CMK (cell line): ENCODE measurements around the gene NPY5R.

Experiments used
- DNase-seq: peaks from one replicate; pipeline ENCODE4 v3.0.0-alpha.2; 2010; ENCODE audit warnings: low read depth

NPY5R gene

DNA sequence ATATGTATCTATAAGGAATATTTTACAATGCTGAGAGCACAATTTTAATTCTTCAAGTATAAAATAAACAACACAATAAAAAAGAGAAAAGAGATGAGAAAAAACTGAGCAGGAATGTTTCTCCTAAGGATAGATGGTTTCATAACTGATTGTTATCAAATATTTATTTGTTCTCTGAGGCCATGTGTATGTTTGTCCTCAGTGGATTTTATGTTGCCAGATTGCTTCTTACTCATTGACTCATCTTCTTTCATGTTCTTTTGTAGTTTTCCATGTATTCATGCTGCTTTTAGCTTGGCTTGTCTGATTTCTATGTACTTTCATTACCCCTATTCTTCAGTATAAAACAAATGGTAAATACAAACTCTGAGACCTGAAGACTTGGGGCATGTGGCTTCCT lies 41.2 kb downstream of the NPY5R start:
- no peak for DNase-seq

DNA sequence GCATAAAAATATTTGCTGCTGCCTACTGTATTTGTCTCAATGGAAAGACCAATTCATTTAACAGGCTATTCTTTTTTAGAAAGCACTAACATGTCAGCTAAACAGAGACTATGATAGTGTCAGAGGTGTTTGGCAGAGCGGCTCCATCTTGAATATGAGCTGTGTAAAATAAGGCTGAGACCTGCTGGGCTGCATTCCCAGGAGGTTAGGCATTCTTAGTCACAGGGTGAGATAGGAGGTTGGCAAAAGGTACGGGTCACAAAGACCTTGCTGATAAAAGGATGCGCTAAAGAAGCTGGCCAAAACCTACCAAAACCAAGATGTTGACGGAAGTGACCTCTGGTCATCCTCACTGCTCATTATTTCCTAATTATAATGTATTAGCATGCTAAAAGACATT lies 41.8 kb downstream of the NPY5R start:
- no peak for DNase-seq

DNA sequence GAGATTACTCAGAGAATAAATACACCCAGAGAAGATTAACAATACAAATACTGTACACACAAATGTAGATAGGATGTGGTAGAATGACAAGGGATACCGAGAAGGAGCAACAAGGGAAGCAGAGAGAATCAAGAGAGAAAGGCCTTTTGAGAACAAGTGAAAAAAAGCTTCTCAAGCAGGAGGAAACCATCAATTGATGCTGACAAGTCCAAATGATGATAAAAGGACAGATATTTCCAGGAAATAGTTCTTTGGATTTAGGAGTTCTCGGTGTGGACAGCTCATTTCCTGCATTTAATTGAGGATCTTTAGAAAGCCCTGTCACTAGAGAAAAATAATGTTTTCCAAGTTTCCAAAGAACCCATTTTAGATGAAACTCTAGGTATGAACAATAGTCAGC lies 48.1 kb downstream of the NPY5R start:
- DNase-seq, result no peak

DNA sequence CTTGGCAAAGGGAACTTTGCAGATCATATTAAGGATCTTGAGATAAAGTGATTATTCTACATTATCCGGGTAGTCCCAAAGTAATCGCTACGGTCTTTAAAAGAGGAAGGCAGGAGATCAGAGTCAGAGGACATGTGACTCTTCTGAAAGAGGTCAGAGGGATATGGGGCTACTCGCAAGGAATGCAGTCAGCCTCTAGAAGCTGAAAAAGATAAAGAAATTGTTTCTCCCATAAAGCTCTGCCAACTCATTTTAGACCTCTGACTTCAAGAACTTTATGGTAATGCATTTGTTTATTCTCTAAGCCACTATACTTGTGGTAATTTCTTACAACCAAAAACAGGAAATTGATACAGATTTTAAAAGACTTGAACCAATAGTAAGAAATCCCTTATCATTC lies 48.6 kb downstream of the NPY5R start:
- no peak for DNase-seq

DNA sequence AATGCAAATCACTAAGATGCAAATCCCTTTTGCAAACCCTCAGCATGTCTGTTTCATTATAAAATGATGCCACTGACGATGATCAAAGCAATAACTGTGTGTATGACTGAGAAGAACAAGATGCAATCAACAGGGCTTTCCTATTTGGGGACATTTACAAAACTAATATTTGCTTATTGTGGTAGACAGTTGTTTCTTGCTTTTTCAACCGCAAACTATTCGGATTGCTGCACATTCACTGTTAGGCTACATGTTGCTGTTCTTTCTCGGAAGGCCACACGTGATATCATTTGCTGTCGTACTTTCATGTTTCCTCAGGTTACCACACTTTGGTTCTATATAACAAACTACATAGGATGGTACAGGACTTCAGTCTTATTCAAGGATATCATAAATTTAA lies 49.8 kb downstream of the NPY5R start:
- DNase-seq, result no peak

DNA sequence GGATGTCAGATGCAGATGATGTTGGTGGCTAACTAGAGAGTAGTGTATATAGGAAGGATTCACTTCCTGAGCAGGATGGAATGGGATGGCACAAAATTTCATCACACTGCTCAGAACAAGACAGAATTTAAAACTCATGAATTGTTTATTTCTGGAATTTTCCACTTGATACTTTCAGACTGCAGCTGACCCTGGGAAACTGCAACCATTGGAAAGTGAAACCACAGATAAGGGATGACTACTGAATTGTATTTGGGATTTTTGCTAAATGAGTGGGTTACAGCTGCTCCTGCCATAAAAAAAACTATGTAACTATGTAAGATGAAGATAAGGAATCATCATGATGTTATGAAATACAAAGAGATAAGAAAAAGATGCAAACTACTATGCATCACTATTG lies 51.4 kb downstream of the NPY5R start:
- DNase-seq, result no peak

DNA sequence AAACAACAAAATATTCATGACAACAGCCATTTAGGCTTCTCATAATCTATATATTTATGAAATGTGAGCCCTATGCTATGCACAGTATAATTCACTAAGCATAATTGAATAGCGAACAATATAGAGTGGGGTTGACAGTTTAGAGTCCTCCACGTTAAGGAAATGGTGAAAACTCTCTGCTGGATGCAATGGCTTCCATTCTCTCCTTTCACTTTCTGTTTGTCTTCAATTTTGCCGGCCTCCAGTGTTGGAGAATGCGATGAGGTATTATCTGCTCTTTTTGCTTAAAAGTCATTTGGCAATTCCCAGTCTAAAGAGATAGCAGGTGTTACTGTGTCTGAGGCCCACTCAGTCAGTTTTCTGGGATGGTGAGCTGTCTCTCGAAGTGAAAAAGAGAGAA lies 52.1 kb downstream of the NPY5R start:
- DNase-seq, result no peak

DNA sequence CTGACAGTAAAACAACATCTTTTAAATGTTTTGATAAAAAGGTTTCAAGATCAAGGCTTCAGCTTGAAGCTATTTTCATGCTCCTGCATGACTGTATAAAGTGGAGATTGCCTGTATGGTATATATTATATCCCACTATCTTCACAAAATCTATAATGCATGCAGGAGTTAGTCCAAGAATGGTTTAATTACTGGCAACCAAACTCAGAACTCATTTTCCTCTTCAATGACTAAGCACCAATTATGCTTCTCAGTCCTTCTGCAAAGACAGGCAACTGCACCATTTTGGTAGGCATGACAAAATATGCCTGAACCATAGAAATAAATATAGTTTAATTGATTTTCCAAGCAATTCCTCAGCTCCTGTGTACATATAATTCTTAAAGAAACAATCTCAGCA lies 54.5 kb downstream of the NPY5R start:
- DNase-seq, result no peak

DNA sequence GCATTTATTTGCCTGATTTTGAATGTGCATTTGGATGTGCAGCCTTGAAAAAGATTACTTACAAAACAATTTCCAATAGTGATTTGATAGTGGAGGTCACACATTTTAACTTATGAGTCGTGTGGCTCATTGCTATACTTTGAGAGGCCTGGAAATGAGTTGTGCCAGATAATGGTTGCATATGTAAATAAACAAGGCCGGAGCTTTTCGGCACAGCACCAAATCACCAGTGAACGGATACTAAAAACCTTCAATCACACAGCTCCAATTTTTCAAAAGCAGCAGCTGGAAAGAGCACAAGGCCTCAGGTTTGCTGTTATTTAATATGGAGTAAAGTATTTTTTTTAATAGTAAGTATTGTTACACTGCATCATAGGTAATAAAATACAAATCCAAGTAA lies 57.2 kb downstream of the NPY5R start:
- no peak for DNase-seq
